ENCODE data around the gene TMEM54. TPM values are rescaled to one million over a fixed set of nuclear protein-coding genes. Genes with fewer than 3 reads are reported as not detected.
A peak's percentile ranks its signal among the peaks of the same experiment; 100 is the strongest.

The TMEM54 gene
- total and polyA plus RNA-seq, 2 experiments from 2014 or later: 33.7 to 60.4 TPM

DNA sequence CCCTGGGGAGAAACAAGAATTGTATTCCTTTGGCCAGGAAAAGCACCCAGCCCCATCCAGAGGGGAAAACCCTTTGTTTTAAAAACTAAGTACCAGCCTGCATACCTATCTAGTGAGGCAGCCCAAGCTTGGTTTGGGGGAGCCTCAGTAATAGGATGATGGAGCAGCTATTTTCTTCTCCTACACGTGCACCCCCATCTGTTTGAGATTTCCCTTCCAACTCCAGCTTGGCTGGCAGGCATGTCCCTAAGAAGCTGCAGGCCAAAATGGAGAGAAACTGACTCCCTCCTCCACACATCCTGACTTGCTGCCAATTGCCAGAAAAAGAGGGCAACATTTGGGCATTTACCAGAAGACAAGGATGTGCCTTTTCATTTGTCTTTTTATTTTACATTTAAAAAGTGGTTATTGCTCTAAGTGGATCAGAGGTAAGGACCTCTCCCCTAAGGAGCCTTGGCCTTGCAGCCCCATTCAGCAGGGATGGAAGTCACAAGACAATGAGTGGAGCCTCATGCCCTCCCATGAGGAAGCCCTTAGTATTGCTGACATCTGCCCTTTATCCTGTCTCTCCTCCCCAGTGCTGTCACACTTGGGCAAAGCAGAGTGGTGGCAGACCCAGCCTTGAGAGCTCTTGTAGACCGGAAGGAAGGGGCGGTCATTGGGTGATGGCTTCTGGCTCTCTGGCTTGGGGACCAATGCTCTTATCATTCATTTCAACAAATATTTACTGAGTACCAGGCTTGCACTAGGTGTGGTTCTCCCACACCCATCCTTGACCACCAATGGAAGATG is 39.1 kb downstream of the TMEM54 start:
- Histone ChIP-seq H3K9me2 (ENCODE audit: insufficient read depth) (no peaks in the 10 kb centered on the region), H3K36me3 (ENCODE audit: low read depth) (peaks cover 6% of the 10 kb centered on the region; the same call in 1 of the 2 replicates), H3F3A (ENCODE audit: insufficient read depth) (no peaks in the 10 kb centered on the region), H3K9ac (no peak overlapping the region), H3K27me3 (replicated peaks; ENCODE audit: insufficient read depth) (no peaks in the 10 kb centered on the region), H4K20me1 (ENCODE audit: insufficient read depth) (no peaks in the 10 kb centered on the region), H3K4me3 (no peak overlapping the region), H3K4me1 (ENCODE audit: insufficient read depth) (peaks cover 6% of the 10 kb centered on the region; the same call in 1 of the 2 replicates), H3K27ac (no peak overlapping the region), H3K9me3 (ENCODE audit: low read depth) (no peaks in the 10 kb centered on the region), H2AFZ (no peak overlapping the region), H3K79me2 (ENCODE audit: insufficient read depth) (no peaks in the 10 kb centered on the region), H3K4me2 (ENCODE audit: unreplicated experiment) (no peak overlapping the region)
- TF ChIP-seq EZH2phosphoT487 (IDR thresholded peaks at IDR 0.05; ENCODE audit: insufficient read depth, low read depth): no peak
- 59 to 63% methylated on average over 3 of the region's 3 CpGs for WGBS, 2 experiments (ENCODE audit: low coverage in 1 of 2, low lambda C conversion rate in 2 of 2, missing lambda C conversion rate in 2 of 2)
- DNase-seq: peak; percentile 39
- in situ Hi-C loops (cut with MboI): no loop called here

DNA sequence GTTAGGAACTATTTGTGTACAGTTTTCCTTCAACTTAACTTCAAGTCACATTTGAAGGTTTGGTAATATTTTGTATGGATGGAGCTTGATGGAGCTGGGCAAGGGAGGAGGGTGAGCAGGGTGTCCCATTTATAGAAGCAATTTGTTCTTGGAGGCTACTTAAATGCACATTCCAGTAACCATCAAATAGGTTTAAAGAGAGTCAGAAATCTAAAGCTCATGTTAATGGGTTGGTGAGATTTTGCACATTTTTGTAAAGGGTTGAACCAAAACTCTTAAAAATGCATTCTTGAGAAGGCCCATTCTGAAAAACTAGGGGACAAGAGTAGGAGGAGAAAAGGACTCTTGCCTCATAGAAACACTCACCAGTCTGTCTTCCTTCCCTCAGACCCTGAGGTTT is 40.6 kb downstream of the TMEM54 start:
- Histone ChIP-seq H4K20me1 (ENCODE audit: insufficient read depth) (no peaks in the 10 kb centered on the region), H3F3A (ENCODE audit: insufficient read depth) (no peaks in the 10 kb centered on the region), H3K79me2 (ENCODE audit: insufficient read depth) (no peaks in the 10 kb centered on the region), H3K4me1 (ENCODE audit: insufficient read depth) (peaks cover 6% of the 10 kb centered on the region; the same call in 1 of the 2 replicates), H3K4me3 (no peak overlapping the region), H3K4me2 (ENCODE audit: unreplicated experiment) (no peak overlapping the region), H3K9ac (no peak overlapping the region), H2AFZ (no peak overlapping the region), H3K27me3 (replicated peaks; ENCODE audit: insufficient read depth) (no peaks in the 10 kb centered on the region), H3K36me3 (ENCODE audit: low read depth) (peaks cover 16% of the 10 kb centered on the region), H3K9me2 (ENCODE audit: insufficient read depth) (no peaks in the 10 kb centered on the region), H3K9me3 (ENCODE audit: low read depth) (no peaks in the 10 kb centered on the region), H3K27ac (no peak overlapping the region)
- TF ChIP-seq EZH2phosphoT487 (IDR thresholded peaks at IDR 0.05; ENCODE audit: insufficient read depth, low read depth) (no peak), EZH2 (IDR thresholded peaks at IDR 0.05; ENCODE audit: insufficient read depth, poor library complexity, severe bottlenecking) (no peak)
- in situ Hi-C loops (cut with MboI): no loop called here
- DNase-seq: no peak

DNA sequence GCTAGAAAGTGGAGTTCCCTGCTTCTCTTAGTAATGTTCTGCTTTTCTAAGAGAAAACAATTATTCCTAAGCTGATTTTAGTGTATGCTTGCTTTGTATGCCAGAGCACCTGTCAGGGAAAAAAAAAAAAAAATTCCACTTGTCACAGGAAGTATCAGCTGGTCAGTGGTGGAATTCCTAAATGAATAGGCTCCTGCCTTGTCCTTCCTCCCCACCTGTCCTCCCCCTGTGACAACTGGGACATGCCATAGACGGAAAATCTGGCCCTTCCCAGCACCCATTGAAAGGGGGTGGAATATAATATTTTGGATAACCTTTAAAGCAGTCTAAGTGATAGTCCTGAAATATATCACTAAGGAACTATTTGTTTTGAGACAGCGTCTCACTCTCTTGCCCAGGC is 41.3 kb downstream of the TMEM54 start:
- no peak overlapping the region for H3K9ac ChIP-seq
- peaks cover 6% of the 10 kb centered on the region; the same call in 1 of the 2 replicates for H3K4me1 ChIP-seq (ENCODE audit: insufficient read depth)
- H3K36me3 ChIP-seq (ENCODE audit: low read depth): peaks cover 22% of the 10 kb centered on the region
- no peaks in the 10 kb centered on the region for H3F3A ChIP-seq (ENCODE audit: insufficient read depth)
- no peaks in the 10 kb centered on the region for H3K27me3 ChIP-seq (replicated peaks; ENCODE audit: insufficient read depth)
- no peak overlapping the region for H3K27ac ChIP-seq
- in situ Hi-C loops (cut with MboI): no loop called here
- no peak overlapping the region for H2AFZ ChIP-seq
- H3K9me2 ChIP-seq (ENCODE audit: insufficient read depth): no peaks in the 10 kb centered on the region
- no peak overlapping the region for H3K4me3 ChIP-seq
- WGBS, 2 experiments (ENCODE audit: low coverage in 1 of 2, low lambda C conversion rate in 2 of 2, missing lambda C conversion rate in 2 of 2): 95 to 97% methylated on average over 2 of the region's 2 CpGs
- no peak for TF ChIP-seq EZH2 (IDR thresholded peaks at IDR 0.05; ENCODE audit: insufficient read depth, poor library complexity, severe bottlenecking)
- TF ChIP-seq EZH2phosphoT487 (IDR thresholded peaks at IDR 0.05; ENCODE audit: insufficient read depth, low read depth): no peak
- H3K4me2 ChIP-seq (ENCODE audit: unreplicated experiment): no peak overlapping the region
- no peaks in the 10 kb centered on the region for H3K79me2 ChIP-seq (ENCODE audit: insufficient read depth)
- H3K9me3 ChIP-seq (ENCODE audit: low read depth): no peaks in the 10 kb centered on the region
- no peaks in the 10 kb centered on the region for H4K20me1 ChIP-seq (ENCODE audit: insufficient read depth)
- DNase-seq: no peak

DNA sequence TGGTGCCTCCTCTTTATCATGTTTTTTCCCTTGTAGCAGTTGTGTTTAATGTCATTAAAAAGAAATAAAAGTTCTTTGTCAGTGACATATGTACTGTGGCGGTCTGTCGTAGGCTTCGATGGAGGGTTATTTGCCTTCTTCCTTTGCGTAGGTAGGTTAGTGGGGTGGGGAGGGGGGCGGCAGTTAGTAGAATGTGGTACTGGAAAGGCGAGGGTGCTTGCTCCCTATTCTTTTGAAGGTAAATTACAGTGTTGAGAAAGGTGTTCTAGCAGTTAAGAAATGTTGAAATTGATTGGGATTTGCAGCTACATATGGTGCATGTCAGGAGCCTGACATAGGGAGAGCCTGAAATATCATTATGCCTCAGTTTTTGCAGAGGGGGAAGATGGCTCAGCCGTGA is 42.4 kb downstream of the TMEM54 start:
- WGBS, 2 experiments (ENCODE audit: low coverage in 1 of 2, low lambda C conversion rate in 2 of 2, missing lambda C conversion rate in 2 of 2): 91% methylated on average over 7 of the region's 7 CpGs
- Histone ChIP-seq H3K9ac (no peak overlapping the region), H3K79me2 (ENCODE audit: insufficient read depth) (no peaks in the 10 kb centered on the region), H3K36me3 (ENCODE audit: low read depth) (peaks cover 33% of the 10 kb centered on the region), H3K9me3 (ENCODE audit: low read depth) (no peaks in the 10 kb centered on the region), H3K27me3 (replicated peaks; ENCODE audit: insufficient read depth) (no peaks in the 10 kb centered on the region), H3K9me2 (ENCODE audit: insufficient read depth) (no peaks in the 10 kb centered on the region), H3K4me3 (no peak overlapping the region), H3K4me2 (ENCODE audit: unreplicated experiment) (no peak overlapping the region), H3F3A (ENCODE audit: insufficient read depth) (no peaks in the 10 kb centered on the region), H3K27ac (no peak overlapping the region), H3K4me1 (ENCODE audit: insufficient read depth) (peaks cover 6% of the 10 kb centered on the region; the same call in 1 of the 2 replicates), H2AFZ (no peak overlapping the region), H4K20me1 (ENCODE audit: insufficient read depth) (no peaks in the 10 kb centered on the region)
- in situ Hi-C loops (cut with MboI): no loop called here
- TF ChIP-seq EZH2phosphoT487 (IDR thresholded peaks at IDR 0.05; ENCODE audit: insufficient read depth, low read depth) (no peak), EZH2 (IDR thresholded peaks at IDR 0.05; ENCODE audit: insufficient read depth, poor library complexity, severe bottlenecking) (no peak)
- no peak for DNase-seq
